ENCODE data around the gene GPC3. TPM values are rescaled to one million over a fixed set of nuclear protein-coding genes. Genes with fewer than 3 reads are reported as not detected.

GPC3 gene
- total RNA-seq, 1 experiment from 2014 or later = 0.98 TPM

- ChIA-PET POLR2A (no interaction called here), CTCF (no interaction called here), RAD21 (ENCODE audit: low non-redundant PET in 1 of 2, low total read pairs in 2 of 2, uncharacterized antibody in 2 of 2, unreplicated experiment in 2 of 2) (no interaction called here)
- intact Hi-C loops (cut with micrococcal nuclease) = no loop called here
- Histone ChIP-seq H3K36me3 (ENCODE audit: control insufficient read depth in 1 of 2, insufficient read depth in 2 of 2, low read length in 2 of 2) (no peaks in the 10 kb centered on the region), H3K9me3 (ENCODE audit: control insufficient read depth in 1 of 2, insufficient read depth in 1 of 2, low read depth in 1 of 2, low read length in 2 of 2) (no peaks in the 10 kb centered on the region), H3K4me3 (replicated peaks in 1 of 2; ENCODE audit: low read depth in 1 of 2, low read length in 2 of 2) (no peak overlapping the region), H3K9me2 (ENCODE audit: insufficient read depth) (no peaks in the 10 kb centered on the region), H3K4me2 (ENCODE audit: low read length) (no peak overlapping the region), H3K27me3 (ENCODE audit: insufficient read depth, low read length) (no peaks in the 10 kb centered on the region), H3K9ac (ENCODE audit: low read length) (no peak overlapping the region), H4K20me1 (ENCODE audit: insufficient read depth) (no peaks in the 10 kb centered on the region), H3K27ac (ENCODE audit: low read depth, low read length) (no peak overlapping the region), H3K4me1 (ENCODE audit: control insufficient read depth in 1 of 2, insufficient read depth in 2 of 2, low read length in 2 of 2) (no peaks in the 10 kb centered on the region), H3K79me2 (ENCODE audit: insufficient read depth, low read length) (no peaks in the 10 kb centered on the region), H2AFZ (ENCODE audit: low read depth, low read length, poor library complexity, severe bottlenecking) (no peak overlapping the region)
- no peak for ATAC-seq
- TF ChIP-seq EGR1 (IDR thresholded peaks at IDR 0.05; ENCODE audit: low read depth) (no peak), POLR2A (IDR thresholded peaks at IDR 0.05; ENCODE audit: borderline replicate concordance, extremely low read depth, insufficient read depth, insufficient read length) (no peak), FOSL1 (IDR thresholded peaks at IDR 0.05; ENCODE audit: low read depth) (no peak), CBX3 (IDR thresholded peaks at IDR 0.05; ENCODE audit: low read depth) (no peak), RAD21 (IDR thresholded peaks at IDR 0.05; ENCODE audit: low read depth) (no peak), ATF3 (IDR thresholded peaks at IDR 0.05) (no peak), POLR2AphosphoS5 (IDR thresholded peaks at IDR 0.05; ENCODE audit: low read depth, low read length) (no peak), YY1 (IDR thresholded peaks at IDR 0.05; ENCODE audit: extremely low read depth, insufficient replicate concordance, low read depth, low read length) (no peak), EZH2 (IDR thresholded peaks at IDR 0.05) (no peak), ZBTB33 (IDR thresholded peaks at IDR 0.05; ENCODE audit: extremely low read depth, insufficient replicate concordance, low read length) (no peak), TCF7L2 (IDR thresholded peaks at IDR 0.05; ENCODE audit: borderline replicate concordance, extremely low read depth, insufficient read depth, insufficient read length) (no peak), CTCF (IDR thresholded peaks at IDR 0.05 in 2 of 3, conservative IDR thresholded peaks at IDR 0.05 in 1 of 3; ENCODE audit: borderline replicate concordance in 1 of 3, insufficient read depth in 1 of 3, low read depth in 2 of 3, low read length in 2 of 3) (no peak), REST (IDR thresholded peaks at IDR 0.05; ENCODE audit: low read depth) (no peak), ELF1 (IDR thresholded peaks at IDR 0.05; ENCODE audit: borderline replicate concordance, low read depth) (no peak), ZNF274 (IDR thresholded peaks at IDR 0.05; ENCODE audit: low read depth, low read length) (no peak), ZFX (IDR thresholded peaks at IDR 0.05) (no peak)
- BruUV-seq (replicated peaks) = no TSS peak
- DNase-seq (ENCODE audit: low read depth, low spot score) = no peak
Measured at GRCh38 chrX:133933316-133933715, 52.1 kb downstream of the GPC3 start.
